ENCODE measurements around the gene CRLF1. TPM values are rescaled to one million over a fixed set of nuclear protein-coding genes. Genes with fewer than 3 reads are reported as not detected.
"Not testable (repeated sequence)": the region's sequence is repeated elsewhere in the genome, so short reads cannot be mapped to it uniquely, and the experiment has no call there.

The CRLF1 gene
- total RNA-seq, 2 experiments from 2014 or later, result 0.61 TPM; not detected in 1

DNA sequence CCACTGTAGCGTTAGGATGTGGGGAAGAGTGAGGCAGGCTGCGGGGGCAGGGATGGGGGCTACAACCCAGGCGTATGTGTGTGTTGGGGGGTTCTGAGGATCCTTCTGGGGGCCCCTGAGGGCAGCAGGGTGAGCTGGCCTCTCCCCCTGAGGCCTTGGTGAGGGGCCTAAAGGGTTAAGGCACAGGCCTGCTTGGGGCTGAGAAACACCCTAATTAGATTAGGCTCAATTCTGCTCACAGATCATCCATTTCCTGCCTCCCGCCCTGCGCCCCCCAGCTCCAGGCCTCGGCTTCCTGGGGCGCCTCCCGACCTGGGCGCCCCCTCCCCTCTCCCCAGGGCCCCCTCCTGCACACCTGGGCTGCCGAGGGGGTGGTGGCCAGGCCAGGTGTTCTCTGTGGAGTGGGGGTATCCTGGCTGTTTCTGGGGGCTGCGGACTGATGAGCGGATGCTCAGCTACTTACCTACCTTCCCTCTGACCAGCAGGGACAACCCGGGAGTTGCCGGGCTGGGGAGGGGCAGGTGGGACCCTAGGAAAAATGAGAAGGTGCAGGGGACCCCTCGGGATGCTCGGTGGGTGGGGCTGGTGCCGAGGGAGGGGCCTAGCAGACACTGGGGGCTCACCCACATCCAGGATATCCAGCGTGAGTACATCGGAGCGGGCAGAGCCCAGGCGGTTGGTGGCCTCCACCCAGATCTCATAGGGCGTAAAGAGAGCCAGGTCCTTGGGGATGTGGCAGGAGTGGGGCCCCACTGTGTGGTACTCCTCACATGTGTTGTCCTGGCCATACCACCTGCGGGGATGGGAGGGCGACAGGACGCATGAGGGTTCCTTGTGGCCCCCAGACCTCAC, 8.6 kb downstream of the CRLF1 start:
- POLR2A ChIA-PET, result no interaction called here
- CTCF ChIA-PET, result interaction anchor here (0.6 to 1.7 kb wide), 3 partner anchors 10 to 279 kb away, joined by 3 to 4 read pairs (median 4); no protein-coding TSS in a partner anchor

DNA sequence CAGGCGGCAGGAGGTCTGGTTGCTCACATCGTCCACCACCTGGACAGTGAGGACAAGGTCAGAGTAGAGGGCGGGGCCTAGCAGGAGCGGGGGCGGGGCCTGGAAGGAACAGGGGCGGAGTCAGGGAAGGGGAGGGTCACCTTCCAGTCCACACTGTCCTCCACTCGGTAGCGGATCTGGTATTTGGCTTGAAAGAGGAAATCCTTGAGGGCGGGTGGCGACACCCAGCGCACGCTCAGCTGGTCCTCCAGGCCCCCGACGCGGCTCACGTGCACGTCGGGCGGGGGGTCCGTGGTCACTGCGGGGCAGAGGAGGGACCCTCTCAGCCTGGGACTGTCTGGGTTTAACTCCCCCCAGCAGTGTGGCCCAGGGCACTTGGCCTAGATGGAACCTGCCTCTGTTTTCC, 9.8 kb downstream of the CRLF1 start:
- CTCF ChIA-PET, result interaction anchor here (1.7 to 1.8 kb wide), 2 partner anchors 9 to 250 kb away, joined by 3 to 7 read pairs; no protein-coding TSS in a partner anchor
- POLR2A ChIA-PET, result no interaction called here

DNA sequence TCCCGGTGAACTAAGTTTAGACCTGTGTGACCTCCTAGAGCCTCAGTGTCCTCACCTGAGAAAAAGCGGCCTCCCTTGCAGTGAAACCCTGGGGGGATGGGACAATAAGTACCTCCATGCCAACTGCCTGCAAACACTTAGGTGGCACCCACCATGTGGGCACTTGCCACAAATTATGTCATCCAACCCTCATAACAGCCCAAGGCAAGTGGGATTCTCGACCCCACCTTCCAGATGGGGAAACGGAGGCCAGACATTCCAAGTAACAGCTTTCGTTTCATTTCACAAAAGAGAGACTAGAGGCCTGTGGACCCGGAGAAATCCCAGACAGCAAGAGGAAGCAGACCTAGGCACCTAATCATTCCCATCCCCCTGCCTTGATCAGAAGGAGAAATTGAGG, 11.1 kb downstream of the CRLF1 start:
- ChIA-PET POLR2A (no interaction called here), CTCF (interaction anchor here (0.6 to 2.7 kb wide), 4 partner anchors 8 to 252 kb away, joined by 3 to 17 read pairs (median 6); no protein-coding TSS in a partner anchor)

DNA sequence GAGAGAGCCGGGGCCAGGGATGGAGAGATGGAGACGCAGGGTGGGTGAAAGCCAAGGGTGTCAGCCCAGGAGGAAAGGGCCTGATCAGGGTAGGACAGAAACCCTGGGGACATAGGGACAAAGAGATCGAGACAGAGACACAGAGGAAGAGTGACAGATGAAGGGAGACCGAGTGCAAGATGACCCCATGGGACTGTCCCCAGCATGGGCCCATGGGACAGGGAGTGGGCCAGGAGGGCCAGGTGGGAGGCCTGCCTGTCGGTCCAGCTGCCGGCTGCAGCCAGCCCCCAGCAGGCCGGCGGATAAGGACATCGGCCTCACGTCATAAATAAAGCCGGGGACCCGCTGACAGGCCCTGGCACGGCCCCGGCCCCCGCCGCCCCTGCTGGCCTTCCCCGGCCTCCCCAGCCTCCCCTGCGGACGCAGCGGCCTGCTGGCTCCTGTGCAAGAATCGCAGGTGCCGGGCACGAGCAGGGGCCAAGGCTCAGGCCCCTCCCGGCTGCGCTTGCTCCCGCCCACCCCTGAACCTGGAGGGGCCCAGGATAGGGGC, 11.7 kb downstream of the CRLF1 start:
- ChIA-PET POLR2A (no interaction called here), CTCF (interaction anchor here (1.1 to 2.7 kb wide), 9 partner anchors 13 to 252 kb away, joined by 3 to 17 read pairs (median 4); partner anchors contain the start of genes CRLF1, UBA52 and UPF1)

DNA sequence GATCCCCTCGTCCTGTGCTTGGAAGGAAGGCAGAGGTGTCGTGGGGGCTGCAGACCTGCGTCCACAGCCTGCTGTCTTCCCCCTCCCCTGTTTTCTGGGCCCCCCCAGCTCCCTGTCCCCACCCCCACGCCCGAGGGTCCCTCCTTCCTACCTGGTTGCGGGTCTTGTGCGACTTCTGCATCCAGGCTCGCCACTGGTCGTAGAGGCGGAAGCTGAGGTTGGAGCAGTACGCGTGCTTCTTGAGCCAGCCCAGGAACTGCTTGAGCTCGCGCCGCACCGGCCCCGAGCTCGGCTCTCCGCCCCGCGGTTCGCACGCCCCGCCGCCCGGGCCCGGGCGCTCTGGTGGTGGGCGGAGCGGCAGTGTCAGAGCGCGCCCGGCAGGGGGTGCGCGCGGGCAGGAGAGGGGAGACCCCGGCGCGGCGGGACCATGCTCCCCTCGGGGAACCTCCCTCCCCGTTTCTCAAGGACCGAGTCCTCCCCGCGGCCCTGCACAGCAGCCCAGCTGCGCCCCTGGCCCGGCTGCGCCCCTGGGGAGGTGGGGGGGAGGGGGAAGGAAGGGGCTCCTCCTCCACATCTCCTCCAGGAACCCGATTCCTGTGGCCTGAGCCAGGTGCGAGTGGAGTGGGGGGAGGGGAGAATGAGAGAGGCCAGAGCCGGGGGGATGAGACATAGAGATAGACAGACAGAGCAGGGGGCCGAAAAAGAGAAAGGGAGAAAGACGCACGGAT, 12.3 kb downstream of the CRLF1 start:
- CTCF ChIA-PET, result interaction anchor here (0.7 to 2.7 kb wide), 16 partner anchors 13 to 256 kb away, joined by 3 to 17 read pairs (median 4); partner anchors contain the start of genes CRLF1, UBA52 and UPF1
- POLR2A ChIA-PET, result interaction anchor here (0.7 kb wide), 2 partner anchors 37 to 198 kb away, joined by 3 to 4 read pairs; partner anchors contain the start of gene KXD1

DNA sequence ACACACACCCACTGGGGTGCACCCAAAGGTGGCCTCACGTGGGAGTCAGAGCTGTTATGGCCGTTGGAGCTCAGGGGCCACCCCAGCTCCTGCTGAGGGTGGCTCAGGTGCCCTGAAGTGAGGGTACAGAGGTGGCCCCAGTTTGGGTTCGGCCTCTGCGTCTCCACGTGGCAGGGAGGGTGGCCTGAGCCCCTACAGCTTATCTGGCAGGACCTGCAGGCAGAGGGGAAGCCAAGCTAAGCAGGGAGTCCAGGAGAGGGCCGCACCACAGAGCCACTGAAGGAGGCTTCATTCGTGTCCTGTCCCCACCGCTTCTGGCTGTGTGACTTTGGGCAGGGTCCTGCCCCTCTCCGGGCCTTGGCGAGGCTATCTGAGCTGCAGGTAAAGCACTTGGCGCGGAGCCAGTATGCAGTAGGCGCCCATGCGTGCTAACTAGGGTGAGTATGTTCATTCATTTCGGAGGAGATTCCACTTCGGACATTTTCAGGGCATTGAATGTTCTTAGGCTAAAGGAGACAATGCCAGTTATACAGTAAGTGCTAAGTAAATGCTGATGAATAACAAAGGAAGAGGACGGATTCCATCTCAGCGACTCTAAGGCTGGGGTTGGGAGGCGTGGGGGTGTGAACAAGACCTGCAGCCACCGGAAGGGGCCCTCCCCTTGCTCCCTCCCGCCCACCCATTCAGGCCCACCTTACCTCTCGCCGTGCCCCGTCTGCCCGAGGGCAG, 13.1 kb downstream of the CRLF1 start:
- POLR2A ChIA-PET, result interaction anchor here (0.7 kb wide), 1 partner anchor 36 kb away, joined by 3 read pairs; the partner anchor contains the start of gene KXD1
- CTCF ChIA-PET, result interaction anchor here (0.7 to 2.7 kb wide), 18 partner anchors 12 to 257 kb away, joined by 3 to 17 read pairs (median 4); partner anchors contain the start of genes CRLF1, UBA52 and UPF1

DNA sequence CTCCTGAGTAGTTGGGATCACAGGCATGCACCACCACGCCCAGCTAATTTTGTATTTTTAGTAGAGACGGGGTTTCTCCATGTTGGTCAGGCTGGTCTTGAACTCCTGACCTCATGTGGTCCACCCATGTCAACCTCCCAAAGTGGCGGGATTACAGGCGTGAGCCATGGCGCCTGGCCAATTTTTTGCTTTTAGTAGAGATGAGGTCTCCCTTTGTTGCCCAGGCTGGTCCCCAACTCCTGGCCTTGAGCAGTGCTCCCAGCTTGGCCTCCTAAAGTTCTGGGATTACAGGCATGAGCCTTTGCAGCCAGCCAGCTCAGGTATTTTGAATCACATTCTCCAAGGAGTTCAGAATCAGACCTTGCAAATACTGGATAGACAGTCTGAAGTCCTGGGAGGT, 13.9 kb downstream of the CRLF1 start:
- POLR2A ChIA-PET, result not testable (repeated sequence)

DNA sequence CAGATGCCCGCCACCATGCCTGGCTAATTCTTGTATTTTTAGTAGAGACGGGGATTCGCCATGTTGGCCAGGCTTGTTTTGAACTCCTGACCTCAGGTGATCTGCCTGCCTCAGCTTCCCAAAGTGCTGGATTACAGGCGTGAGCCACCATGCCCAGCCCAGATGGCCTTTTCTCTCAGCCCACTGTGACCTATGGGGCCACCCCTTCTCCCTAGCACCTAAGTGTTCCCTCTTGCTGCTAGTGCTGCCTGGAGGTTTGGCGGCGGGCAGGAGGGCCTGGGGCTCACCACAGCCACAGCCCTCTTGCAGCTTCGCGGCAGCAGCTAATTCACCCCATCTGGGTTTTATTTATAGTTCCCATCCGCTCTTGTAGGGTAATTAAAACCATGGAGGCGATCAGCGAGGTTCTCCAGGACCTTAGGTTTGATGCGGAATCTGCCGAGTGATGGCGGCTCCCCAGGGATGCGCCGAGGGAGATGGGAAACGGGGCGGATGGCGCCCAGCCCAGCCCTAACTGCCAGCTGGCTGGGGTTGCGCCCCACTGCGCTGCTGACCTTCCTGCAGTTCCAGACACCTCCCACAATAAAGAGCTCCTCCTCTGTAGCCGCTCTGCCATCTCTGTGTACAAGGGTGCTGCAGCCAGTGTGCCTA, 14.7 kb downstream of the CRLF1 start:
- ChIA-PET POLR2A (no interaction called here), CTCF (interaction anchor here (1.0 to 2.2 kb wide), 5 partner anchors 21 to 255 kb away, joined by 3 to 11 read pairs (median 3); partner anchors contain the start of gene UBA52)

More for the DNA sequence above, 13.9 kb downstream of the CRLF1 start:
- CTCF ChIA-PET, result interaction anchor here (1.0 to 2.2 kb wide), 7 partner anchors 21 to 257 kb away, joined by 3 to 11 read pairs (median 3); no protein-coding TSS in a partner anchor

DNA sequence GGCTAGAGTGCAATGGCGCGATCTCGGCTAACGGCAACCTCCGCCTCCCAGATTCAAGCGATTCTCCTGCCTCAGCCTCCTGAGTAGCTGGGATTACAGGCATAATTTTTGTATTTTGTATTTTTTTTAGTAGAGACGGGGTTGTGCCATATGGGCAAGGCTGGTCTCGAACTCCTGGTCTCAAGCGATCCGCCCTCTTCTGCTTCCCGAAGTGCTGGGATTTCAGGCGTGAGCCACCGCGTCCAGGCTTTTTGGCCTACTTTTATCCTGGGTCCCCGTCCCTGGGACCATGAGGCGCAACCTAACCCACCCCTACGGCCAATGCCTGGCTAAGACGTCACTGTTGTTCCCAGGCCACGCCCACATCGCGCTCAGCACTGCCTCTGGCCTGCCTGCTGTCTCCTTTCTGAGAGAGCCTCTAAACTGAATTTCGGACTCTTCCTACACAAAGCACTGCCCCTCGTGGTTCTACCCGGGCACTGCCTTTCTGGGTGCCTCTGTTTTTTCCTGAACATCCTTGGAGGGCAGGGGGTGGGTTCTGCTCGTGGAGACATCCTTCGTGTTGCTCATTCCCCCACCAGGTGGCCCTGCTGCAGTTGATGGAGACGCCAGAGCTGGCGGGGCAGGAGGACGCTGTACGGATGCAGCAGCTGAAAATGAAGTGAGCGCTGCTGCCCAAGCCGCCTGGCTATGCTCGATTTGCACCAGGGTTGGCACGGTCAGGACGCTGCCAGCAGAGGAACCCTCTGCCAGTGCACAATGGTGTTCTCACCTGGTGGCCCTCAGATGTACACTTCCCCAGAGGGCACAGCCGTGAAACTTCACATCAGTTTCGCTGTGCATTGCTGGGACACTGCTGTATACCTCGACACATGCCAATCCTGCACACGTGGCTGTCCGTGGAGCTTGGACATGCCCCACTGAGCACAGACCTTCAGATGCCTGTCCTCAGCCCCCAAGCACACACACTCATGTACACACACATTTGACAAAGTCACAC, 16.0 kb downstream of the CRLF1 start:
- CTCF ChIA-PET, result interaction anchor here (0.6 to 4.5 kb wide), 4 partner anchors 18 to 256 kb away, joined by 3 to 41 read pairs (median 4); partner anchors contain the start of gene UBA52

DNA sequence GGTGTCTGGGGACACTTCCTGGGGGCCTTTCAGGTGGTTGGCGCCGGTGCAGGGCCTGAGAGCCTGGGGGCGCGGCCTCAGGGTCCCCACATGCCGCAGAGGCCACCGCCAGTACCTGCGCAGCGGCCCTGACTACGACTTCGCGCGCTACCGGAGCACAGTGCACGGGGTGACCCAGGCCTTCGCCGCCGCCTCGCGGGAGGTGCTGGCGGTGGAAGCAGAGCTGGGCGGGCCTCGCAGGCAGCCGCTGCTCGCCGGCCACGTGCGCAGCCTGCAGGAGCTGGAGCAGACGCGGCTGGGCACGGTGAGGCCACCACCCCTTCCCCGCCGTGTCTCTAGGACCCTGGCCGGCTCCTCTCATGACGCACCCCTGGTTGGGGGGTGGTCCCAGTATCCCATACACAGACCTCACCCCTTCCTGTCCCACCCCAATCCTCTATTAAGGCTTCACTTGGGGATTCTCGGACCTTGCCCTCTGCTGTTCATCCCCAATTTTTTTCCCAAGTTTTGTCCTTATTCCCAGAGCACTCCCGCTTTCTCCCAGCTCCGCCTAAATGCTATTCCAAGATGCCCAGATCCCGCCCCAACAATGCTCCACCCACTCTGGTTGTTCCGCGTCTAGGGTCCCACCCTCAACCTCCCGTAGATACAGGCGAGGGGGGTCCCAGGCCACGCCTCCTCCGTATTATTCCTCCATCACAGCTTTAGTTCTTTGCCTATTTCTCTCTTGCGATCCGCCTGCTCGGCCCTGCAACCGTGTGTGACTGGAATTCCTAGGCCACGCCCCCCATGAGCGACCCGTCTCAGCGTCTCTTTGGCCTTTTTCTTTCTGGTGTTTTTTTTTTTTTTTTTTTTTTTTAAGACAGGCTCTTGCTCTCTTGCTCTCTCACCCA, 17.0 kb downstream of the CRLF1 start:
- ChIA-PET POLR2A (interaction anchor here (0.6 to 2.7 kb wide), 13 partner anchors 11 to 330 kb away, joined by 3 to 34 read pairs (median 4); partner anchors contain the start of genes COPE, DDX49, ELL and UBA52), CTCF (interaction anchor here (0.6 to 4.5 kb wide), 16 partner anchors 10 to 315 kb away, joined by 3 to 41 read pairs (median 4); partner anchors contain the start of genes ELL, FKBP8 and UBA52)

More for the DNA sequence above, 16.0 kb downstream of the CRLF1 start:
- POLR2A ChIA-PET, result interaction anchor here (0.7 kb wide), 1 partner anchor 251 kb away, joined by 10 read pairs; no protein-coding TSS in a partner anchor

DNA sequence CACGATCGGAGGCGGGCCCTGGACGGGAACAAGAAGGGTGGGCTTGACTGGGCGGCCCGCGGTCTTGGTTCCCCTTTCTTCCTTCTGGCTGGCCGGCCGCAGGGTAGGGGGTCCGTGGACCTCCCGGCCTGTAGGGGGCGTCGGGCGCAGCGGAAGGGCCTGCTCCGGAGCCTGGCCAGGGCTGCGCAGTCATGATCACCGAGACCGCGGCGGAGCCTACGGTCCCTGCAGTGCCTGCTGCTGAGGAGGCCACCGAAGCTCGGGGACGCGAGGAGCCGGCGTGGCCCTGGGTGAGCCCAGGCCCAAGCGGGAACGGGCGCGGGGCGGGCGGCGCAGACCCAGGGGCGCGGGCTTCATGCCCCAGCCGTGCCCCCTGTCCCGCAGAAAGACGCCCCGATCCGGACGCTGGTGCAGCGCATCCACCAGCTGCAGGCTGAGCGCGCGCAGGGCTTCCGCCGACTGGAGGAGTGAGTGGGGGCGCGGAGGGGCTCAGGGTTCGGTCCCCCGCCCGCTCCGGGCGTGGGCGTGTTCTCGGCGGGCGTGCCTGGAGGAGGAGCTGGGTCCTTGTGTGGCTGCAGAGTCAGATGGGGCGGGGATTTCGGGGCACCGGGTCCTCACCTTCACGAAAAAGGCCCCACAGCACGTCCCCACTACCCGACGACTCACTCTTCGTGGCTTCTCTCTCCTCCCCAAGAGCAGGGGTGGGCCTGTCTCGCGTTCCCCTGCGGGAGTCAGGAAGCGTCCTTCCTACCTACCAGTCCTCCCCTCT, 17.8 kb downstream of the CRLF1 start, which contains the start of gene REX1BD:
REX1BD (plus strand) TSS at position 188 of the 769 bp plus-strand sequence; CDS start at position 192, 4 bp downstream.
- ChIA-PET CTCF (interaction anchor here (0.6 to 4.5 kb wide), 19 partner anchors 9 to 315 kb away, joined by 3 to 41 read pairs (median 4); partner anchors contain the start of genes ELL, FKBP8 and UBA52), POLR2A (interaction anchor here (0.5 to 2.7 kb wide), 14 partner anchors 11 to 330 kb away, joined by 3 to 34 read pairs (median 4); partner anchors contain the start of genes COPE, DDX49, ELL and KXD1)

DNA sequence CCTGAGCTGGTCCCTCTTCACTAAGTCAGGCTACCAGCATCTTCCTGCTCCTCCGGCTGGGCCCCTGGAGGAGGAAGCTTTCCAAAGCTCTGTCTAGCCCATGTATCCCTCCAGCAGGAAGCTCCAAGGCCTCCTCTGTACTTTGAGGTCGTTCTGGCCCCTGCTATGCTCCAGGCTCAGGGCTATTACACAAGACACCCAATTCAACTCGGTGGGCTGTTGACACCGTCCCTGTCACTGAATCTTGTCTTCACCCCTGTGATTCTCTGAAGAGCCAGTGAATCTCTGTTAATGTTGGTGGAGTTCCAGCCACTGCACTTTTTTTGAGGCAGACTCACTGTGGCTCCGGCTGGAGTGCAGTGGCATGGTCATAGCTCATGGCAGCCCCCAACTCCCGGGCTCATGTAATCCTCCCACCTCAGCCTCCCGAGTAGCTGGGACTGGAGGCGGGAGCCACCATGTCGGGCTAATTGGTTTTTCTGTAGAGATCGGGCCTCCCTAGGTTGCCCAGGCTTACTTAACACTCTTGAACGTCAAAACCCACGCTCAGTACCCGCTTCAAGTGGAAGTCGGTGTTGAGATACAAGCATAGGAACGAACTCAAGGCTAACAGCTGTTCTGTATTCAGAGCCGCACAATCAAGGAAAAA, 18.5 kb downstream of the CRLF1 start:
- ChIA-PET CTCF (interaction anchor here (0.6 to 4.5 kb wide), 15 partner anchors 8 to 259 kb away, joined by 3 to 41 read pairs (median 3); partner anchors contain the start of genes ELL, FKBP8 and UBA52), POLR2A (interaction anchor here (0.5 to 2.7 kb wide), 9 partner anchors 10 to 247 kb away, joined by 3 to 34 read pairs (median 4); partner anchors contain the start of genes ELL, KXD1 and UBA52)

DNA sequence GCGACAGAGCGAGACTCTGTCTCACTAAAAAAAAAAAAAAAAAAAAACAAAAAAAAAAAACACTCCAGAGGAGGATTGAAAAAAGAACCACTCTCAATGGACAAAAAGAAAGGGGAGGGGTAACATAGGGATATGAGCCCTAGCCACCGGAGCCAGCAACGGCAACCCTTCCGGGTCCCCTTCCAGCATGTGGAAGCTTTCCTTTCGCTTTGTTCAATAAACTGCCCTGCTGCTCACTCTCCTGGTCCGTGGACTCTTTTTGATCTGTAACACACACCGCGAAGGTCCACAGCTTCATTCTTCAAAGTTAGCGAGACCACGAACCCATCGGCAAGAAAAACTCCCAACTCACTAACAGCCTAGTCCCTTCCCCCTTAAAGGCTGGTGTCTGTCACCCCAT, 19.0 kb downstream of the CRLF1 start:
- ChIA-PET POLR2A (interaction anchor here (0.5 to 2.7 kb wide), 3 partner anchors 15 to 246 kb away, joined by 4 to 34 read pairs (median 6); partner anchors contain the start of gene UBA52), CTCF (interaction anchor here (0.6 to 4.5 kb wide), 12 partner anchors 8 to 259 kb away, joined by 3 to 41 read pairs (median 4); partner anchors contain the start of genes ELL, FKBP8 and UBA52)
